ENCODE measurements around the gene ZNF774.

DNA sequence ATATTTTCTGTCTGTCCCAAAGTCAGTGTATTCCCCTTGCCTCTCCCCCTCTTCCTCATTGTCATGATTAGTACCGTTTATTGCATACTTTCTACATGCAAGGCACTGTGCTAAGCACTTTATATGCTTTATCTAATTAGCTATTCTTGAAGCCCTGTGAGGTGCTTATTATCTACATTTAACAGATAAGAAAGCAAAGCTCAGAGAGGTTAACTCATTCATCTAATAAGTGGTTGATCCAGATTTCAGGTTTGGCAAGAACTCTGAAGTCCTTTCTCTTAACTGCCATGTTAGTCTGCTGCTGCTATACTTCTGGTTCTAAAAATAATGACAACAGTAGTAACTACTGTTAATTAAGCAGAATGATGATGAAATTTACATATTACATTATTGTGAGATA is 49.4 kb downstream of the ZNF774 start:
- TF ChIP-seq, protein P1, sequence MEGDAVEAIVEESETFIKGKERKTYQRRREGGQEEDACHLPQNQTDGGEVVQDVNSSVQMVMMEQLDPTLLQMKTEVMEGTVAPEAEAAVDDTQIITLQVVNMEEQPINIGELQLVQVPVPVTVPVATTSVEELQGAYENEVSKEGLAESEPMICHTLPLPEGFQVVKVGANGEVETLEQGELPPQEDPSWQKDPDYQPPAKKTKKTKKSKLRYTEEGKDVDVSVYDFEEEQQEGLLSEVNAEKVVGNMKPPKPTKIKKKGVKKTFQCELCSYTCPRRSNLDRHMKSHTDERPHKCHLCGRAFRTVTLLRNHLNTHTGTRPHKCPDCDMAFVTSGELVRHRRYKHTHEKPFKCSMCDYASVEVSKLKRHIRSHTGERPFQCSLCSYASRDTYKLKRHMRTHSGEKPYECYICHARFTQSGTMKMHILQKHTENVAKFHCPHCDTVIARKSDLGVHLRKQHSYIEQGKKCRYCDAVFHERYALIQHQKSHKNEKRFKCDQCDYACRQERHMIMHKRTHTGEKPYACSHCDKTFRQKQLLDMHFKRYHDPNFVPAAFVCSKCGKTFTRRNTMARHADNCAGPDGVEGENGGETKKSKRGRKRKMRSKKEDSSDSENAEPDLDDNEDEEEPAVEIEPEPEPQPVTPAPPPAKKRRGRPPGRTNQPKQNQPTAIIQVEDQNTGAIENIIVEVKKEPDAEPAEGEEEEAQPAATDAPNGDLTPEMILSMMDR (IDR thresholded peaks at IDR 0.05; ENCODE audit: insufficient read depth, low read depth, low read length): no peak
- TF ChIP-seq EZH2 (IDR thresholded peaks at IDR 0.05; ENCODE audit: insufficient read depth, low read length): no peak

Data from astrocyte (in vitro differentiated cells and primary cell).